ENCODE measurements around the gene CD59. TPM values are rescaled to one million over a fixed set of nuclear protein-coding genes. Genes with fewer than 3 reads are reported as not detected.

The CD59 gene
- total and polyA plus RNA-seq, 2 of the 13 experiments (the other 11 are each of a cell fraction or from before 2014, with no cell fraction given): 127 to 289 TPM

GRCh38 chr11:33654594-33654993 lies 81.6 kb downstream of the CD59 start:
- H4K20me1 ChIP-seq (ENCODE audit: insufficient read depth, low read length): no peaks in the 10 kb centered on the region
- no peak overlapping the region for H3K4me3 ChIP-seq (replicated peaks in 1 of 3; ENCODE audit: insufficient read depth in 1 of 3, low read depth in 2 of 3, low read length in 3 of 3)
- ChIA-PET POLR2A (no interaction called here), CTCF (ENCODE audit: low intra/inter-chr PET ratio, low total read pairs) (no interaction called here)
- 0 out of 2 replicates have a peak, but pooled peaks cover 3% of the 10 kb centered on the region for H3K4me1 ChIP-seq (ENCODE audit: insufficient read depth, low read length)
- intact Hi-C loops (cut with micrococcal nuclease; ENCODE audit: unreplicated experiment) (no loop called here), in situ Hi-C loops (cut with HindIII; ENCODE audit: extremely low pct_ligation_motif_present, low pct_unique_long_range_greater_than_20kb) (no loop called here)
- no peaks in the 10 kb centered on the region for H3K36me3 ChIP-seq (replicated peaks in 1 of 2; ENCODE audit: control insufficient read depth in 1 of 2, insufficient read depth in 2 of 2, low read length in 2 of 2)
- no TSS peak for BruUV-seq (replicated peaks)
- no peak for FAIRE-seq
- no peak overlapping the region for H3K27ac ChIP-seq (ENCODE audit: extremely low read length, insufficient read depth, low read length)
- no peak for TF ChIP-seq ZNF30 (CRISPR knock-in tag; IDR thresholded peaks at IDR 0.05)
- no peak for TF ChIP-seq ZSCAN21 (CRISPR knock-in tag; IDR thresholded peaks at IDR 0.05; ENCODE audit: borderline replicate concordance)
- TF ChIP-seq MIXL1 (CRISPR knock-in tag; IDR thresholded peaks at IDR 0.05): no peak
- no peak for TF ChIP-seq ETV5 (CRISPR knock-in tag; IDR thresholded peaks at IDR 0.05; ENCODE audit: borderline replicate concordance)
- TF ChIP-seq ZIK1 (CRISPR knock-in tag; IDR thresholded peaks at IDR 0.05; ENCODE audit: borderline replicate concordance, low read depth): no peak
- TF ChIP-seq ZFP36L1 (CRISPR knock-in tag; IDR thresholded peaks at IDR 0.05): no peak
- TF ChIP-seq ZNF740 (CRISPR knock-in tag; IDR thresholded peaks at IDR 0.05): no peak
- TF ChIP-seq RNF219 (CRISPR knock-in tag; IDR thresholded peaks at IDR 0.05): no peak
- WGBS (ENCODE audit: low lambda C conversion rate): 7% methylated on average over 6 of the region's 6 CpGs
- no peak overlapping the region for H2AFZ ChIP-seq (ENCODE audit: low read length)
- H3K27me3 ChIP-seq (ENCODE audit: control insufficient read depth in 1 of 2, insufficient read depth in 2 of 2, low read length in 2 of 2): peaks cover 1 to 28% of the 10 kb centered on the region in 2 experiments; a peak in 2 of 5 replicates
- ATAC-seq: no peak
- no peak overlapping the region for H3K9ac ChIP-seq (ENCODE audit: insufficient read depth, low read depth, low read length)
- H3K4me2 ChIP-seq (ENCODE audit: low read depth, low read length): no peak overlapping the region
- H3K79me2 ChIP-seq (ENCODE audit: insufficient read depth, low read length): no peaks in the 10 kb centered on the region
- no peak for DNase-seq (ENCODE audit: low spot score)
- no peaks in the 10 kb centered on the region for H3K9me3 ChIP-seq (ENCODE audit: low read length)

Other genes with a start within 250 kb of the CD59 start
- gene C11orf91, start 35.6 kb downstream of the CD59 start, total RNA-seq (2016; rRNA removed; fragmentation: Illumina TruSeq; extraction: Trizol): 0.35 TPM in 1 of 2 replicates, not detected in the other
- not detected in 2 replicates for gene C11orf91, start 35.6 kb downstream of the CD59 start, polyA plus RNA-seq (2011; rRNA removed)
- gene FBXO3, start 38.1 kb upstream of the CD59 start, total RNA-seq (2016; rRNA removed; fragmentation: Illumina TruSeq; extraction: Trizol): 27.6 and 45.5 TPM in 2 replicates
- gene FBXO3, start 38.1 kb upstream of the CD59 start, polyA plus RNA-seq (2011; rRNA removed): 19.3 and 20.4 TPM in 2 replicates
- gene LMO2, start 155.7 kb upstream of the CD59 start, total RNA-seq (2016; rRNA removed; fragmentation: Illumina TruSeq; extraction: Trizol): not detected in 2 replicates
- not detected in 2 replicates for gene LMO2, start 155.7 kb upstream of the CD59 start, polyA plus RNA-seq (2011; rRNA removed)

All from HepG2 (cell line).